IPS-18c (cell line): ENCODE measurements around the gene TPPP.
"Not testable (repeated sequence)": the region's sequence is repeated elsewhere in the genome, so short reads cannot be mapped to it uniquely, and the experiment has no call there.

Experiments used
- H3K4me3 ChIP-seq: 2 replicates; pipeline ENCODE4 v1.7.0; 2013; ENCODE audit warnings: low read depth, mild to moderate bottlenecking, low read length, moderate library complexity; ENCODE audit not compliant: insufficient read depth
- H3K9me3 ChIP-seq: one replicate; pipeline ENCODE4 v1.6.1; 2013; ENCODE audit warnings: mild to moderate bottlenecking, low read length, moderate library complexity; ENCODE audit not compliant: control insufficient read depth, insufficient read depth

TPPP gene

GRCh38 chr5:682216-682615 lies 10.9 kb downstream of the TPPP start:
- not testable (repeated sequence) for H3K4me3 ChIP-seq, H3K9me3 ChIP-seq

DNA sequence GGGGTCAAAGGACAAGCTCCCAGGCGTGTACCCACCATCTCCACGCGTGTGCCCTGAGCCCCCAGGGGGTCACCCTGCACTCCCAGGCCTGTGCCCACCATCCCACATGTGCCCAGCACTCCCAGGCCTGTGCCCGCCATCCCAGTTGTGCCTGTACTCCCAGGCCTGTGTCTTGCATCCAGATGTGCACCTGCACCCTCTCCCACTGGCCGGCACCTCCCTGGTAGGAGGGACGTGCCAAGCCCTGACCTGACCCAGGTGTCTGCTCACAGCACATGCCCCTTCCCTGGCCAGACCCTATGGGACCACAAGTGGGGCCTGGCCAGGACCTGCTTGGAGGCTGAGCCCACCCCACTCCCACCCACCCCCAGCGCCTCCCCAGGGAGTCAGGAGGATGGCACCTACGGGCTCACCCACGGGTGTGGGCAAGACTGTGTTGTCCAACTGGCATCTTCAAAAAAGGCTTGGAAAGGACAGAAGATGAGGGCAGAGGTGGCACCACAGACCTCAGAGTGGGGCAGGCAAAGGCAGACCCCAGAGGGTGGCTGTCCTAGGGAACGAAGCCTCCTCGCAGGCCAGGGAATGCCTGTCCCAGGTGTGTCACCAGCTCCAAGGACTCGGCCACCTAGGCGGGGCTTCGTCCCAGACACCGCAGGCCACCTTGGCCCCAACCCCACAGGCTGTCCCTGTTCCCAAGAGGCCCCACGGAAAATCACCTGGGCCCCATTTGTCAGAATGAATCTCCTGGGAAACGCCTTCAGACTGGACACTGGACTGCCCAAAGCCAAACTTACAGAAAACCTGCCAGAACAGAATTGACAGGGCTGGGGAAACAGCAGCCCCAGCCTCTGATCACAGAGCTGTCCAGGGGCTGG lies 11.6 kb downstream of the TPPP start:
- not testable (repeated sequence) for H3K4me3 ChIP-seq, H3K9me3 ChIP-seq

DNA sequence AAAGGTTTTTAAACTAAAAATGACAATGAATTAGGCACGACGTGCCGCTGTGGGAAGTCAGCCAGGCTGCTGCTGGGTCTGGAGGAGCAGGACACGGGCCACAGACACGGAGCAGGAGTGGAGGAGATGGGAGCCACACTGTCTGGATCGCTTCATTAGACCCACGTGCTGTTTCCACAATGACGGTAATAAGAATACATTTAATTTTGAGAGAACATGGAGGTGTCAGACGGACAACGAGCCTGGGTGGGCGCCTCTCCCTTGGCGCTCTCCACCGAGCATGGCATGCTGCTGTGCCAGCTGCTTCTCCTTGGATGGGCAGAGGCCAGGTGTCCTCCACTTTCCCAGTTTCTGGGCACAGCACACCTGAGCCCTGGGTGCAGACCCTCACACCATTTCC lies 12.3 kb downstream of the TPPP start:
- H3K9me3 ChIP-seq, H3K4me3 ChIP-seq: not testable (repeated sequence)

DNA sequence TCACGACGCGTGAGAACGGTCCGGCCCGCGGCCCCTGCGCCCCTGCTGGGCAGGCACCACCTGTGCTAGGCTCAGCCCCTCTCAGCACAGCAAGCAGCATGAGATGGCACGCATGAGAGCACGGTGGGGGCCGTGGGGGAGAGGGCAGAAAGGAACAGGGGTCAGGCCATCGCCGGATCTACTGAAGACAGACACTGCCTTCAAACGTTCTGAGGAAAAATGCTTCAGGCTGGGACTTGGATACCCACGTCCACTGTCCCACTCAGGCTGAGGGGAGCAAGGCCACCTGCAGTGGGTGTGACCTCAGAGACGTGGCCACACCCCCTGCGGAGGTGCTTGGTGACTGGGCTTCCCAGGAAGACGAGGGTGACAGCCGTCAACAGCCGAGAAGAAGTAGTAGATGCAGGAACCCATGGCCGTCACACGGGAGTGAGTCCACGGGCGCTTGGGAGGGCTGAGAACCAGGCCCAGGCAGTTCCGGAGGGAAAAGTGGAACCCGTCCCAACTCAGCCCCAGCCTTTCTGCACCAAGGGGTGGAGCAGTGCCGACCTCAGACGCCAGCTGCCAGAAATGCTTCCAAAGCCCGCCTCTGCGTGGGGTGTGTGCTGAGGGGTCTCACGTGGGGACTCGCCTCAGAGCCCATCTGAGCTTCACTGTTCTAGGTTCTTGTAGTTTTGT lies 12.9 kb downstream of the TPPP start:
- not testable (repeated sequence) for H3K4me3 ChIP-seq, H3K9me3 ChIP-seq

GRCh38 chr5:679166-679895 lies 13.8 kb downstream of the TPPP start:
- H3K4me3 ChIP-seq, result not testable (repeated sequence)

DNA sequence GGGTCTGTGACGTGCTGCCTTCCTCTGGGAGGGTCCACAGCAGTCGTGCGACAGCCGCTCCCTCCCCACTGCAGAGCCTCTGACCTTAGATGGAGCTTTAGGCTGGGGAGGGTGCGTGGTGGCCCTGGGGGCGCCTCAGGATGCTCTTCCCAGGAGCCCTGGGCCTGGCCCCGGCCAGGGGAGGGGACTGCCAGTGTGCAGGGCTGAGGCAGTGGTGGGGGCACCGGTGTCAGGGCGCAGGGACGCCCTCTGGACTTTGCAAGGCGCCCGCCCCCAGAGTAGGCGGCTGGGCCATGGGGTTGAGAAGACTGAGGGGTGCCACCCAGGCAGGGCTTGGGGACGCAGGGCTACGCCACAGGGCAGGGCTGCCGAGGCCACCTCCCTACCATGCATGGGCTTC lies 14.6 kb downstream of the TPPP start:
- H3K4me3 ChIP-seq, H3K9me3 ChIP-seq: not testable (repeated sequence)

More at GRCh38 chr5:679166-679895, 13.8 kb downstream of the TPPP start:
- H3K9me3 ChIP-seq, result not testable (repeated sequence)

- no peaks in the 10 kb centered on the region for H3K9me3 ChIP-seq
- no peak overlapping the region for H3K4me3 ChIP-seq
Measured at GRCh38 chr5:677131-678101, 15.7 kb downstream of the TPPP start.

- H3K9me3 ChIP-seq, result no peaks in the 10 kb centered on the region
- no peak overlapping the region for H3K4me3 ChIP-seq
Measured at GRCh38 chr5:676699-677076, 16.5 kb downstream of the TPPP start.

DNA sequence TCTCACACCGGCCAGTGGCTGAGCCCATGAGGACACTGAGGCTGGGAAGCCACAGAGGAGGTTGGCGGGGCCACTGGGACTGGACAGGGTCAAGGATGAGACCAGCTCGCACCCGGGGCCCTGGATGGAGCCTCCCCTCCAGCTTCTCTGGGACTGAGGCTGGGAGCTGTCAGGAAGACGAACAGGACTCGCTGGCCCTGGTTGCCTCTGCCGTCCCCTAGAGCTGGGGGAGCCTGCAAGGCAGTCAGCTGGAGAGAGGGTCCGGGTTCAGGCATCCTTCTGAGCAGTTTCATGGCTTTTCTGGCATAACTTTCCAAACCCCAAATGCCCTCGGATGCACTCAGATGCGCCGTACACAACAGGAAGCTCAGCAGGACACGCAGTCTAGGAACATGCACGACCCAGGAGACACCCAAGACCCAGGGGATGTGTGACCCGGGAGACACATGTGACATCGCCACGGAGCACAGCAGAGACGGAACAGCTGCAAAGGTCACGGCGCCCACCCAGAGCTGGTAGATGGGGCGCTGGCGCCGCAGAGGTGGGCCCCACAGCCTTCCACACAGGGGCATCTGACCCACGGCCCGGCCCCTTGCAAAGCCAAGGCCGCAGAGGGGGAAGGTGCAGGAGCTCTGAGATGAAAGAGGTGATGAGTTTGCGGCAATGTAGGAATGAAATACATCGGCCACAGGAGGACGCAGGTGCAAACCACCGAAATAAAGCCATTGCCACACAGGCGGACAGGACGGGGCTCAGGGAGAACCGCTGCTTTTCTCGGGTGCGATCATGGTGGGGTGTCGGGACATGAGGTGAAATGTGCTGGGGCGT lies 17.1 kb downstream of the TPPP start:
- Histone ChIP-seq H3K9me3 (no peaks in the 10 kb centered on the region), H3K4me3 (no peak overlapping the region)

DNA sequence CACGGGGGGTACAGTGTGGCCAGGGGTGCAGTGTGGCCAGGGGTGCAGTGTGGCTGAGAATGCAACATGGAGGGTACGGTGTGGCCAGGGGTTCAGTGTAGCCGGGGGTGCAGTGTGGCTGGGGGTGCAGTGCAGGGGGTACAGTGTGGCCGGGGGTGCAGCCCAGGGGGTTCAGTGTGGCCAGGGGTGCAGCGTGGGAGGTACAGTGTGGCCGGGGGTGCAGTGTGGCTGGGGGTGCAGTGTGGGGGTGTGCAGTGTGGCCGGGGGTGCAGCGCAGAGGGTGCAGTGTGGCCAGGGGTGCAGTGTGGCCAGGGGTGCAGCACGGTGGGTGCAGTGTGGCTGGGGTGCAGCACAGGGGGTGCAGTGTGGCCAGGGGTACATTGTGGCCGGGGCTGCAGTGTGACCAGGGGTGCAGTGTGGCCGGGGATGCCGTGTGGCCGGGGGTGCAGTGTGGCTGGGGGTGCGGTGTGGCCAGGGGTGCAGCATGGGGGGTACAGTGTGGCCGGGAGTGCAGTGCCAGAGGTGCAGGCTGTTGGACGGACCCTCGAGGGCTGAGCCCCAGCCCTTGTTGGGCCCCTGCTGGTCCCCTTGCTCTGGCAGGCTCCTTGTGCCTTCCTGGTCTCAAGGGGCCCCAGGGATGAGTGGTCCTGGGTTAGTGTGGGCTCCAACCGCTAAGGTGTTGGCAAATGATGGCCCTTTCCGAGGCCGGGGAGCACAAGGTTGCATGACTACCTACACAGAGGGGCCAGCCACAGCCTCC lies 17.9 kb downstream of the TPPP start:
- no peak overlapping the region for H3K4me3 ChIP-seq
- H3K9me3 ChIP-seq, result no peaks in the 10 kb centered on the region

DNA sequence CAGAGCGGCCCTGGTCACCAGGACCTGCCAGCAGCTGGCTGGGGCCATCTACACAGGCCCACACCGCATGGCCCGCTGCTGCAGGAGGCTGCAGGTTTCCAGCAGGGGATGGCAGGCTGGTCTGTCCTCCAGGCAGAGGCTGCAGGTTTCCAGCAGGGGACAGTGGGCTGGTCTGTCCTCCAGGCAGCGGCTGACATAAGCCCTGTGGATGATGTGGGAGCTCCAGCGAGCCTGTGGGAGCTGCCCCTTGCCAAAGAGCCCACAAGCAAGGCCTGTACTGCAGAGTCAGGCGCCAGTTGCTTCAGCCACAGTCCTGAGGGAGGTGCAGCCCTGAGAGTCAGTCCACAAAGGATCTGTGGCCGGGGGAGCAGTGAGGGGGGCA lies 18.5 kb downstream of the TPPP start:
- Histone ChIP-seq H3K9me3 (no peaks in the 10 kb centered on the region), H3K4me3 (no peak overlapping the region)

DNA sequence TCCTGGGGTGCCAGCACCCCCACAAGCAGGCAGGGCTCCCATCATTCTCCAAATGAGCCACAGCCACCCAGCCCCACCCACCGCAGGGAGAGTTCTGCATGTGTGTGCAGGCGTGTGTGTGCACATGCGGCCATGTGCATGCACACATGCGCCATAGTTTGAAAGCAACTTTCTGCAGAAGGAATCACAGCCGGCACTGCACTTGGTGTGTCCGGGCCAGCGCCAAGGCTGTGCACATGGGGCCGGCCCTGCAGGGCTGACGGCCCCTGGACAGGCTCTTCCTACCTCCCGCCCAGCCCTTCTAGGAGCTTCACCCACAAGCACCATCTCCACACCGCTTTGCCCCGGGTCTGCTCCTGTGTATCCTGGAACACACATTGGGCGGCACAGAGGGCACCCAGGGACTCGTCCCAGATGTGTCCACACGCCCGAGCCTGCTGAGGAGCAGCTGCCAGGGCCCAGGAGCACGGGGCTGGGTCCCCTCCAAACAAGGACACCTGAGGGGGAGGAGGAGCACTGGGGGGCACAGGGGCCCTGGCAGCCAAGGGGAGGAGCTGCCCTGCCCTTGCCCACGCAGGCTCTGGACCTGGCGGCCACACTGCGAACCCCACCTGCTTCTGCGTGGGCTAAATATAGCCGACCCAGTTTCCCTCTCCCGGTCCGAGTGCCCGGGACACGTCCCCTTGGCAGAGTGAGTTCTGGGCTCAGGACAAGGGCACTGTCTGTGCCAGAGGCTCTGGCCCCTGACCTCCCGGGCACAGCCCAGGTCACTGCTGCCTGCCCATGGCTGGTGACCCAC lies 19.1 kb downstream of the TPPP start:
- H3K9me3 ChIP-seq, result no peaks in the 10 kb centered on the region
- H3K4me3 ChIP-seq, result no peak overlapping the region

GRCh38 chr5:673161-673830 lies 19.9 kb downstream of the TPPP start:
- no peak overlapping the region for H3K4me3 ChIP-seq
- H3K9me3 ChIP-seq, result no peaks in the 10 kb centered on the region

GRCh38 chr5:672329-673160 lies 20.6 kb downstream of the TPPP start:
- Histone ChIP-seq H3K9me3 (no peaks in the 10 kb centered on the region), H3K4me3 (no peak overlapping the region)
